Measurements from ENCODE around the gene NREP.

Gene NREP

GRCh38 chr5:111749303-111750026 is 7.5 kb downstream of the NREP start:
- DNase-seq: no peak
- H3K9ac ChIP-seq (ENCODE audit: low read depth, low read length): peak overlapping the region; percentile 7; the same call in 1 of the 2 replicates

GRCh38 chr5:111748304-111748763 is 8.7 kb downstream of the NREP start:
- H3K4me2 ChIP-seq (ENCODE audit: insufficient read depth, low read length): peak overlapping the region; percentile 74
- H3K9ac ChIP-seq (ENCODE audit: low read depth, low read length): no peak overlapping the region
- H4K20me1 ChIP-seq (ENCODE audit: insufficient read depth, low read length): peaks cover 10% of the 10 kb centered on the region
- peaks cover 61% of the 10 kb centered on the region for H3K36me3 ChIP-seq (ENCODE audit: insufficient read depth, low read length)
- H3K27ac ChIP-seq (ENCODE audit: low read length): peak overlapping the region; percentile 54
- peaks cover 99% of the 10 kb centered on the region for H3K4me1 ChIP-seq (ENCODE audit: insufficient read depth, low read length)
- DNase-seq: no peak
- no peak overlapping the region for H2AFZ ChIP-seq (ENCODE audit: low read depth, low read length)
- TF ChIP-seq CTCF (IDR thresholded peaks at IDR 0.05; ENCODE audit: borderline replicate concordance, extremely low read depth, low read length, poor library complexity, severe bottlenecking) (no peak), EZH2 (IDR thresholded peaks at IDR 0.05; ENCODE audit: borderline replicate concordance, low read depth, low read length, severe bottlenecking) (no peak)
- H3K4me3 ChIP-seq (ENCODE audit: low read depth in 1 of 2, low read length in 2 of 2): no peak overlapping the region
- H3K9me3 ChIP-seq (ENCODE audit: insufficient read depth, low read length, severe bottlenecking): no peaks in the 10 kb centered on the region
- peaks cover 100% of the 10 kb centered on the region for H3K79me2 ChIP-seq (ENCODE audit: insufficient read depth, low read length)
- no peak for ATAC-seq (ENCODE audit: insufficient read depth, low read depth)
- no peaks in the 10 kb centered on the region for H3K27me3 ChIP-seq (ENCODE audit: insufficient read depth, low read length, poor library complexity)

More at GRCh38 chr5:111749303-111750026, 7.5 kb downstream of the NREP start:
- Histone ChIP-seq H3K4me1 (ENCODE audit: insufficient read depth, low read length) (peaks cover 99% of the 10 kb centered on the region), H3K4me3 (ENCODE audit: low read depth in 1 of 2, low read length in 2 of 2) (peak overlapping the region in 1 of 2 experiments; percentile 4; a peak in 1 of 4 replicates), H3K27me3 (ENCODE audit: insufficient read depth, low read length, poor library complexity) (no peaks in the 10 kb centered on the region), H4K20me1 (ENCODE audit: insufficient read depth, low read length) (peaks cover 10% of the 10 kb centered on the region), H2AFZ (ENCODE audit: low read depth, low read length) (no peak overlapping the region), H3K79me2 (ENCODE audit: insufficient read depth, low read length) (peaks cover 100% of the 10 kb centered on the region), H3K4me2 (ENCODE audit: insufficient read depth, low read length) (peak overlapping the region; percentile 77), H3K9me3 (ENCODE audit: insufficient read depth, low read length, severe bottlenecking) (no peaks in the 10 kb centered on the region), H3K27ac (ENCODE audit: low read length) (peak overlapping the region; percentile 56), H3K36me3 (ENCODE audit: insufficient read depth, low read length) (peaks cover 71% of the 10 kb centered on the region)
- no peak for ATAC-seq (ENCODE audit: insufficient read depth, low read depth)
- no peak for TF ChIP-seq EZH2 (IDR thresholded peaks at IDR 0.05; ENCODE audit: borderline replicate concordance, low read depth, low read length, severe bottlenecking)
- no peak for TF ChIP-seq CTCF (IDR thresholded peaks at IDR 0.05; ENCODE audit: borderline replicate concordance, extremely low read depth, low read length, poor library complexity, severe bottlenecking)

GRCh38 chr5:111747337-111747736 is 9.7 kb downstream of the NREP start:
- H3K36me3 ChIP-seq (ENCODE audit: insufficient read depth, low read length): peaks cover 53% of the 10 kb centered on the region
- DNase-seq (no peak), ATAC-seq (ENCODE audit: insufficient read depth, low read depth) (no peak)
- peak overlapping the region; percentile 74 for H3K4me2 ChIP-seq (ENCODE audit: insufficient read depth, low read length)
- peaks cover 99% of the 10 kb centered on the region for H3K4me1 ChIP-seq (ENCODE audit: insufficient read depth, low read length)
- peak overlapping the region; percentile 7 for H3K27ac ChIP-seq (ENCODE audit: low read length)
- H3K79me2 ChIP-seq (ENCODE audit: insufficient read depth, low read length): peaks cover 100% of the 10 kb centered on the region
- no peaks in the 10 kb centered on the region for H3K27me3 ChIP-seq (ENCODE audit: insufficient read depth, low read length, poor library complexity)
- no peak for TF ChIP-seq CTCF (IDR thresholded peaks at IDR 0.05; ENCODE audit: borderline replicate concordance, extremely low read depth, low read length, poor library complexity, severe bottlenecking)
- no peak for TF ChIP-seq EZH2 (IDR thresholded peaks at IDR 0.05; ENCODE audit: borderline replicate concordance, low read depth, low read length, severe bottlenecking)
- no peak overlapping the region for H2AFZ ChIP-seq (ENCODE audit: low read depth, low read length)
- H3K4me3 ChIP-seq (ENCODE audit: low read depth in 1 of 2, low read length in 2 of 2): no peak overlapping the region
- no peaks in the 10 kb centered on the region for H3K9me3 ChIP-seq (ENCODE audit: insufficient read depth, low read length, severe bottlenecking)
- H3K9ac ChIP-seq (ENCODE audit: low read depth, low read length): no peak overlapping the region
- peaks cover 10% of the 10 kb centered on the region for H4K20me1 ChIP-seq (ENCODE audit: insufficient read depth, low read length)
